ENCODE results near the gene BSND.

GRCh38 chr1:55054396-55054795 is 55.7 kb downstream of the BSND start:
- TF ChIP-seq MXI1 (IDR thresholded peaks at IDR 0.05; ENCODE audit: low read depth, low read length) = no peak
- TF ChIP-seq NFIC (IDR thresholded peaks at IDR 0.05; ENCODE audit: borderline replicate concordance) = no peak
- no peak for TF ChIP-seq MAX (IDR thresholded peaks at IDR 0.05; ENCODE audit: low read depth)
- TF ChIP-seq CTCF (IDR thresholded peaks at IDR 0.05) = no peak
- TF ChIP-seq POLR2AphosphoS5 (IDR thresholded peaks at IDR 0.05; ENCODE audit: low read depth, low read length) = no peak
